ENCODE results near the gene RAB4B.
"Not testable (repeated sequence)": the region's sequence is repeated elsewhere in the genome, so short reads cannot be mapped to it uniquely, and the experiment has no call there.

The RAB4B gene

DNA sequence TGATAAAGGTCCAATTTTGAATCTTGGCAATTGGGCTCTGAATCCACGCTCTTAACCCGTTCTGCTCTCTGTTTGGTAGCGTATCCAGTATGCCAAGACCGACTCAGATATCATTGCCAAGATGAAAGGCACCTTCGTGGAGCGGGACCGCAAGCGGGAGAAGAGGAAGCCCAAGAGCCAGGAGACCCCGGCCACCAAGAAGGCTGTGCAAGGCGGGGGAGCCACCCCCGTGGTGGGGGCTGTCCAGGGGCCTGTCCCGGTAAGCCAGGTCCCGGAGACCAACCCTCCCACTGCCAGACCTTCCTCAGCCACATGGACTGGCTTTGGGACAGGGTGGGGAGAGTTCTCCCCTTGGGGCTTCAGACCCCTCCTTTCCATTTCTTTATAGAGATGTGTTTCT, 18.7 kb upstream of the RAB4B start:
- no peak for FAIRE-seq
- no peak for DNase-seq (ENCODE audit: insufficient read length, low spot score)
- no peak for TF ChIP-seq POLR2A (IDR thresholded peaks at IDR 0.05; ENCODE audit: low read depth, low read length)

DNA sequence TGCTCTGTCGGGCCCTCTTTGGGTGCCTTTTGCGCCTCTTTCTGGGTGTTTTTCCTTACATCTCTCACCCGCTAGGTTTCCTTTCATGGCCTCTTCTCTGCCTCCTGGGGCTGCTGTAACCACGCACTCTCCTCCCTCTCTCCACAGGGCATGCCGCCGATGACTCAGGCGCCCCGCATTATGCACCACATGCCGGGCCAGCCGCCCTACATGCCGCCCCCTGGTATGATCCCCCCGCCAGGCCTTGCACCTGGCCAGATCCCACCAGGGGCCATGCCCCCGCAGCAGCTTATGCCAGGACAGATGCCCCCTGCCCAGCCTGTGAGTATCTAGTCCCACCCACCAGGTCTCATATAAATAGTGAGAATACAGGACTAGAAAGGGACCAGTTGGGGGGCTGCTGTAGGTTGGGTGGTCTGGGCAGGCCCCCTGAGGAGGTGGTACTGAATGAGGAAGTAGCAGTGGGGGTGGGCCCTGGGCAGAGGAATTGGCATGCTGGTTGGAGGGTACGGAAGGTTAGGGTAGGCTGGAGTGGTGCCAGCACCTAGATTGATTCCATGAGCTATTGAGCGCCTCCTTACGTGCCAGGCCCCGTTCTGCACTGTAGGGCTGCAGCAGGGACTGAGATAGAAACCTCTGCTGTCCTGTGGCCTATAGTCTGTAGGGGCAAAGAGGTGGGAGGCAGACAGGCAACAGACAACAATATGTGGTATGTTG, 15.1 kb upstream of the RAB4B start:
- FAIRE-seq, result no peak
- no peak for TF ChIP-seq POLR2A (IDR thresholded peaks at IDR 0.05; ENCODE audit: low read depth, low read length)
- DNase-seq (ENCODE audit: insufficient read length, low spot score), result no peak

DNA sequence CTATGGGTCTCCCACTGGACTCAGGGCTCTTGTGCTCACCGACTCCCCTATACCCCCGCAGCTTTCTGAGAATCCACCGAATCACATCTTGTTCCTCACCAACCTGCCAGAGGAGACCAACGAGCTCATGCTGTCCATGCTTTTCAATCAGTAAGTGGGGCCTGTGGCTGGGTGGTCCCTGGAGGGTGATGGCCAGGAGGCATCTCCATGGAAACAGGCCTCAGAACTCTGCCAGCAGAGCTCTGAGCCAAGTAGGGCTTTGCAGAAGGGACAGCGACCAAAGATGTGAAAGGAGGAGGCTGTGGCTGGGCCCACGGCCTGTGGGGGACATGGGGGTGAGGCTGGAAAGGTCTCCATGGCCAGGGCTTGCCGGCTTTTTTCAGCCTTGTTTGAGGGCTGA, 14.5 kb upstream of the RAB4B start:
- FAIRE-seq (no peak), DNase-seq (ENCODE audit: insufficient read length, low spot score) (no peak)
- TF ChIP-seq POLR2A (IDR thresholded peaks at IDR 0.05; ENCODE audit: low read depth, low read length), result no peak

DNA sequence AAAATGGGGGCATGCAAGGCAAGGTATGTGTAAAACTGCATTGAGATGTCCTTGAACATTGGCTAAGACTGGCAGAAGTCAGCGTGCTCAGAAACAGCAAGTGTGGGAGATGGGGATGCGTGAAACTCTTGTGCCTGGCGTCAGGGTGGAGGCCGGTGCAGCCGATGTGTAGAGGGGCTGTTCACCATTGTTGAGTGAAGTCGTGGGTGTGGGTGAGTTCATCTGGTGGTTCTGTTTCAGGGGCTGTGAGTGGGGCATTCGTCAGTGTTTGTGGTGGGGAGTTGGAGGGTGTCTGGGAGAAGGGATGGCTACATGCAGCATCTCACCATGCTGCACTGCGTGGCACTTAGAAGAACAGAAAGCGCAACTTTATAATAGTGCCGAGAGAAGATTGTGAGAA, 14.1 kb upstream of the RAB4B start:
- no peak for FAIRE-seq
- no peak for DNase-seq (ENCODE audit: insufficient read length, low spot score)
- TF ChIP-seq POLR2A (IDR thresholded peaks at IDR 0.05; ENCODE audit: low read depth, low read length), result no peak

DNA sequence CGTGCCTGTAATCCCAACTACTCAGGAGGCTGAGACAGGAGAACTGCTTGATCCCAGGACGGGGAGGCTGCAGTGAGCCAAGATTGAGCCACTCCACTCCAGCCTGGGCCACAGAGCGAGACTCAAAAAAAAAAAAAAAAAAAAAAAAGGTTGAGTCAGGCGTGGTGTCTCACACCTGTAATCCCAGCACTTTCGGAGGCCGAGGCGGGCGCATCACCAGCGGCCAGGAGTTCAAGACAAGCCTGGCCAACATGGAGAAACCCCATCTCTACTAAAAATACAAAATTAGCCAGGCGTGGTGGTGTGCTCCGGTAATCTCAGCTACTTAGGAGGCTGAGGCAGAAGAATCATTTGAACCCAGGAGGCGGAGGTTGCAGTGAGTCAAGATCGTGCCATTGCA, 11.7 kb upstream of the RAB4B start:
- not testable (repeated sequence) for DNase-seq (ENCODE audit: insufficient read length, low spot score); FAIRE-seq

DNA sequence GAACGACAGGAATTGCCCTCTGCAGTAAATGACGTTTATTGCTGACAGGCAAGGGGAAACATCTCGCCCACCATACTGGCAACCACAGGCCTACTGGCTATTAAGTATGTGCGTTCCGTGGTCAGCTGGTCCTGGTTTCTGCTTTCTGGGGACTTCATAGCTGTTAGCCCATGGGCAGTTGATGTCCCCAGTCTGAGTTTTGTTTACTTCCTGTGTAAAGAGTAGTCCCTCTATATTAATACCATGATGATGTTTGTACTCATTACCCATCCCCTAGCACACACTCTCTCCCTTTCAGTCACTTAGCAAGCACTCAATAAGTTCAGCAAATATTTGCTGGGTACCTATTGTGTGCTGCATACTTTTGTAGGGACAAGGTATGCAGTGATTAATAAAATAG, 9.2 kb upstream of the RAB4B start:
- no peak for TF ChIP-seq POLR2A (IDR thresholded peaks at IDR 0.05; ENCODE audit: low read depth, low read length)
- DNase-seq (ENCODE audit: insufficient read length, low spot score) (no peak), FAIRE-seq (no peak)

DNA sequence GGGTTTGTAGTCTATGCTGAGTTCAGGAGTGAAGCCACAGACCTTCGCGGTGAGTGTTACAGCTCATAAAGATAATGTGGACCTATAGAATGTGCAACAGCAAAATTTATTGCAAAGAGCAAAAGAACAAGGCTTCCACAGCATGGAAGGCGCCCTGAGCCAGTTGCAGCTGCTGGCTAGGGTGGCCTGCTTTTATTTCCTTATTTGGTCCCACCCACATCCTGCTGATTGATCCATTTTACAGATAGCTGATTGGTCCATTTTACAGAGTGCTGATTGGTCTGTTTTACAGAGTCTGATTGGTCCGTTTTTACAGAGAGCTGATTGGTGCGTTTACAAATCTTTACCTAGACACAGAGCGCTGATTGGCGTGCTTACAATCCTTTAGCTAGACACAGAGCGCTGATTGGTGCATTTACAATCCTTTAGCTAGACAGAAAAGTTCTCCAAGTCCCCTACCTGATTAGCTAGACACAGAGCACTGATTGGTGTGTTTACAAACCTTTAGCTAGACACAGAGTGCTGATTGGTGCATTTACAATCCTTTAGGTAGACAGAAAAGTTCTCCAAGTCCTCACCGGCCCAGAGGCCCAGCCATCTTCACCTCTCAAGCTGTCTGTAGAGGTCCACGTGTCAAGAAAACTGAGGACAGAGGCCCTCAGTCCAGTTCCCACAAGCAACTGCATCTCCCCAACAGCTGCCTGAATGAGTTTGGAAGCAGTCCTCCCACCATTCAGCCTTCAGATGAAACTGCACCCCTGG, 6.8 kb upstream of the RAB4B start:
- not testable (repeated sequence) for FAIRE-seq; DNase-seq (ENCODE audit: insufficient read length, low spot score)

DNA sequence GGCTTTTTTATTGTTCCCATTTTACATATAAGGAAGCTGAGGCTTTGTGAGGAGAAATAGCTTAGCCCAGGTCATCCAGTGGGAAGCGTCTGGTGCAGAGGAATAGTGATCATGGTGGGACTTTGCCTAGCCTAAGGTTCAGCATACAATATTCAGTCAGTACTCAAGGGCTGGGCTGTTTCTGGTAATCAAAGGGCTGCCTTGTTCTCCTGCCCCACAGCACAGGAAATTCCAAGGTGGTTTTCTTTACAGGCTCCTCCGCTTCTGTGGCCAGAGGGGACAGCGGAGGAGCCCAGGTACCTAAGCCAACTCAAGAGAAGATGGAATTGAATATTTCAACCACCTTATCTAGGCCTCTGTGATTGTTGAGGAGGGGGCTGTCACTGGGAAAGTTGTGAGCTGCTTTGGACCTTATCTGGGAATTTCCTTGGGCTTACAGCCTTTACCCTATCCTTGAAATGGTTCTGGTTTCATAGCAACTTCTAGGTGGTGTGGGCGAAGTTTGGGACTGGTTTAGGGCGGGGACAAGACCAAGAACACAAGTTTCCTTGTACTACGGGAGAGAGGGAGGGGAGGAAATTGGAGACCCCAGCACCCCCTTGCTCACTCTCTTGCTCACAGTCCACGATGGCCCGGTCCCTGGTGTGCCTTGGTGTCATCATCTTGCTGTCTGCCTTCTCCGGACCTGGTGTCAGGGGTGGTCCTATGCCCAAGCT, 3.0 kb upstream of the RAB4B start, which contains the start of gene MIA:
MIA (plus strand) TSS at position 606 of the 716 bp plus-strand sequence; CDS start at position 628, 22 bp downstream.
- TF ChIP-seq POLR2A (IDR thresholded peaks at IDR 0.05; ENCODE audit: low read depth, low read length), result no peak

DNA sequence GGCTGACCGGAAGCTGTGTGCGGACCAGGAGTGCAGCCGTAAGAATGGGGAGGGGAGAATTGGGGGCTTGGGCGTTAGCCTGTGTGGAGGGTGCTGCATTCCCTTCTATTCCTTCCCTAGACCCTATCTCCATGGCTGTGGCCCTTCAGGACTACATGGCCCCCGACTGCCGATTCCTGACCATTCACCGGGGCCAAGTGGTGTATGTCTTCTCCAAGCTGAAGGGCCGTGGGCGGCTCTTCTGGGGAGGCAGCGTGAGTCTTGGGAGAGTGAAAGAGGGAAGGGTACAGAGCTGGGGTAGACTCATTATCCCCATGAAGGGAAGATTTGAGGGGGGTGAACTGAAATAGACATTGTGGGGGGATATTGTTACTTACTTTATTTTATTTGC, 2.4 kb upstream of the RAB4B start:
- FAIRE-seq (no peak), DNase-seq (ENCODE audit: insufficient read length, low spot score) (no peak)
- no peak for TF ChIP-seq POLR2A (IDR thresholded peaks at IDR 0.05; ENCODE audit: low read depth, low read length)

More for the DNA sequence above, 3.0 kb upstream of the RAB4B start, which contains the start of gene MIA:
- DNase-seq (ENCODE audit: insufficient read length, low spot score) (no peak), FAIRE-seq (no peak)

DNA sequence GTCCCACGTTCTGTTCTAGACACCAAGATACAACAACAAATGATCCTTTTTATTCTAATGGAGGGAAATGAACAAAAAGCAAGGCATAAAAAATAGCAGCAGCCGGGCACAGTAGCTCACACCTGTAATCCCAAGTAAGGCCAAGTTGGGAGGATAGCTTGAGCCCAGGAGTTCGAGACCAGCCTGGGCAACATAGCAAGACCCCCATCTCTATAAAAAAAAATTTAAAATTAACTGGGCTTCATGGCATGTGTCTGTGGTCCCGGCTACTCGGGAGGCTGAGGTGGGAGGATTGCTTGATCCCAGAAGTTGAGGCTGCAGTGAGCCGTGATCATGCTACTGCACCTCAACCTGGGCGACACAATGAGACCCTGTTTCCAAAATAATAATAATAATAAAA, 1.7 kb upstream of the RAB4B start:
- DNase-seq (ENCODE audit: insufficient read length, low spot score), result no peak
- no peak for TF ChIP-seq POLR2A (IDR thresholded peaks at IDR 0.05; ENCODE audit: low read depth, low read length)
- FAIRE-seq, result no peak

DNA sequence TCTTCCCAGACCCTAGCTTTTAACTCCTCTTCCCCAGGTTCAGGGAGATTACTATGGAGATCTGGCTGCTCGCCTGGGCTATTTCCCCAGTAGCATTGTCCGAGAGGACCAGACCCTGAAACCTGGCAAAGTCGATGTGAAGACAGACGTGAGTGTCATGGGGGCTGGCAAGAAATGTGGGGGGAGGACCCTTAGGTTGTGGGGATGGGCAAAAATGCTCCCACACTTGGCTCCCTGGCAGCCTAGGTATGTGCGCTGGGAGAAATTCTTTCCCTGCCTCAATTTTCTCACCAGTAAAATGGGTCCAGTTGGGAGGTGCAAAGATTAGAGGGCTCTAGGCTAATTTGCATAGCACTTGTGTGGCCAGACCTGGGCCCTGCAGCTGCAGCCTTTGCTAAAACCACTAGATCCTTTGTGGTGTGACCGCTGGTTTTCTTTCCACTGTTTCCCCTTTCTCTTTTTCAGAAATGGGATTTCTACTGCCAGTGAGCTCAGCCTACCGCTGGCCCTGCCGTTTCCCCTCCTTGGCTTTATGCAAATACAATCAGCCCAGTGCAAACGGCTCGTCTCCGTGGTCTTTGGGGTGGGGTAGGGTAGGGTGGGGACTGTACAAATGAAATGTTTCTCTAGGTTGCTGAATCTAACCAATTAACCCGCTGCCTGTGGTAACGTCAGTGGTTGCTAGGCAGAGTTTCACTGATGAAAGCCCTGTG, 959 bp upstream of the RAB4B start:
- peak; percentile 89 for DNase-seq (ENCODE audit: insufficient read length, low spot score)
- FAIRE-seq, result peak; percentile 45
- TF ChIP-seq POLR2A (IDR thresholded peaks at IDR 0.05; ENCODE audit: low read depth, low read length), result no peak

DNA sequence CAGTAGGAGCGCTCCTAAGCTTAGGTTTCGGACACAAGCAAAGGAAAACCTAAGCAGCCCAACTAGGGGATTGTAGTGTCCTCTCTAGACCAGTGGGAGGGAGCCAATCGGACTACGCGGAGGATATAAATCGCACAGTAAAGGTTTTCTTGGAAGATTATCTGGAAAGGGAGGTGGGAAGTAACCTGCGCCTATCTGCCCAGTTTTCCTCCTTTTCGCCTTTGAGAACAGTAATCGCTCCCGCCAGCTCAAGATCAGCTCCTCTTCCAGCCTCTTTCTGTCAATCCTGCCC, 456 bp upstream of the RAB4B start:
- no peak for TF ChIP-seq POLR2A (IDR thresholded peaks at IDR 0.05; ENCODE audit: low read depth, low read length)
- no peak for FAIRE-seq
- no peak for DNase-seq (ENCODE audit: insufficient read length, low spot score)

DNA sequence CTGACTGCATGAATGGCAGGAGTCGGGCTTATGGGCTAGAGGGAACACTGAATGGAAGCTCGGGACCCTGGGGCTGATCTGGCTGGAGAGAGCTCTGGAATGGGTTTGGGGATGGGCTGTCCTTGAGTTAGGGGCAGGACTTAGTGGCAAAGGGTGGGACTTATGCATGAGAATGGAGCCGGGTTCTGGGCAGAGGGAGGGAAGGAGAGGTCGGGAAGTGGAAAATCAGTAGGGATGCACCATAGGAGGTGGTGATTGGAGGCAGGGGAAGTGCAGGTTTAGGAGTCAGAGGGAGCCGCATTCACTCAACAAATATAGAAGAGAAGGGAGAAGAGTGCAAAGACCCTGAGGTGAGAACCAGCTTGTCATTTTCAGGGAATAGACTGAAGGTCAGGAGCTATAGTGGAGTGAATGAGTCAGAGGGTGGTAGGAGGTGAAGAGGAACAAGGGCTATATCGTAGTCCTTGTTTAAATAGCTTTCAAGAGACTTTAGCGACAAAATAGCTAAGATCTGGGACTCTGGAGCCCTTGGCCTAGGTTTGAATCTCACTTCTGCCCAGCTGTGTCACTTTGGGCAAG, 748 bp downstream of the RAB4B start:
- TF ChIP-seq POLR2A (IDR thresholded peaks at IDR 0.05; ENCODE audit: low read depth, low read length), result no peak
- FAIRE-seq, result no peak

DNA sequence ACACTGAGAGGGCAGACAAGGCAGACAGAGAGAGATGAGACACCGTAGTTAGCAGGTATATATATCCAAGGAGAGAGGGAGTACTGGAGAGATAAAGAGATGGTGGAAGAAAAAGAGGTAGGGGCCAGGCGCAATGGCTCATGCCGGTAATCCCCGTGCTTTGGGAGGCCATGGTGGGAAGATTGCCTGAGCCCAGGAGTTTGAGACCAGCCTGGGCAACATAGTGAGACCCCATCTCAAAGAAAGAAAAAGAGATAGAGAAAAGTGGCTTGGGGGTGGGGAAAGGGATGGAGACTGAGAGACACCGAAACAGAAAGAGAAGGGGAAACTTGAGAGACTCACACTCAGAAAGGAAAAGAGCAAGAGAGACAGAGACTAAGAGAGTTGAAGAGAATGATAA, 2.5 kb downstream of the RAB4B start:
- TF ChIP-seq POLR2A (IDR thresholded peaks at IDR 0.05; ENCODE audit: low read depth, low read length), result no peak
- no peak for FAIRE-seq
- DNase-seq (ENCODE audit: insufficient read length, low spot score), result no peak

More for the DNA sequence above, 748 bp downstream of the RAB4B start:
- DNase-seq (ENCODE audit: insufficient read length, low spot score), result peak; percentile 62

All from H54 (cell line).